GM21390 (cell line): Measurements from ENCODE around the gene FAM3D.
A peak's percentile ranks its signal among the peaks of the same experiment; 100 is the strongest.

ENCODE experiments used
- ATAC-seq: cut with Tn5 transposase; IDR thresholded peaks from one replicate; pipeline ENCODE4 v1.9.1; 2021; ENCODE audit not compliant: unreplicated experiment

FAM3D gene

DNA sequence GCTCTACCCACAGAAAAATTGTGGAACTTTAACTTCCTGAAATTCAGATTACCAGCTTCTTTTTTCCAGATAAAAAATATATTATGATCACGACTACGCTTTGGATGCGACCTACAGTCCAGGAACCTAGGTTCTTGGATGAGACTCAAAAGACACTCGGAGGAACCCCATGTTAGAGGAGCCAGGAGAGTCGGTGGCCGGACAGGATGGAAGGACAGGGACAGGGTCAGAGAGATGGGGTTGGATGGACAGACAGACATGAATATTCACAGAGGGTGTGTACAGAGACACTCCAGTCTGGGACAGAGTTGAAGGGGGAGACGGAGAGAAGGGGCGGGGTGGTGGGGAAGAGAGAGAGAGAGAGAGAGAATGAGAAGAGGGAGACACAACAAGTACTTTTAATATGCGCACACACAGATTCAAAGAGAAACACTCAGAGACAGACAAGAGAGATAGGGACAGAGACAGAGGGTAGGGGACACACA is 9.5 kb downstream of the FAM3D start:
- ATAC-seq = no peak

DNA sequence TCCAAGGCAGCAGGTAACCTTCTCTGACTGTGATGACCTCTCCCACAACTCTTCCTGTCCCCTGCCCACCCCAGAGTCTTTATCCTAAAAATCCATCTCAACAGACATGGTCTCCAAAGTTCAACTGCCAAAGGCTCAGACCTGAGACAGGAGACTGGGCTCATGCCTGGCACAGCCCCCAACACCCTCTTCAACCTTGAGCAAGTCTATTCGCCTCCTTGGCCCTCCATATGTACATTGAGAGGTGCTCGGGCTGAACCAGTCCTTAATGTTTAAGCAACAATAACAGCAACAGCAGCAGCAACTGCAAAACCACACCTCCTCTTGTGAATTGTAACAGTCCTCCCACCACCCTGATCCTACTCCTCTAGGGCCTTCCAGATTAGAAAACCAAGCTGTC is 9.9 kb downstream of the FAM3D start:
- no peak for ATAC-seq

GRCh38 chr3:58654466-58654865 is 12.1 kb downstream of the FAM3D start:
- no peak for ATAC-seq

DNA sequence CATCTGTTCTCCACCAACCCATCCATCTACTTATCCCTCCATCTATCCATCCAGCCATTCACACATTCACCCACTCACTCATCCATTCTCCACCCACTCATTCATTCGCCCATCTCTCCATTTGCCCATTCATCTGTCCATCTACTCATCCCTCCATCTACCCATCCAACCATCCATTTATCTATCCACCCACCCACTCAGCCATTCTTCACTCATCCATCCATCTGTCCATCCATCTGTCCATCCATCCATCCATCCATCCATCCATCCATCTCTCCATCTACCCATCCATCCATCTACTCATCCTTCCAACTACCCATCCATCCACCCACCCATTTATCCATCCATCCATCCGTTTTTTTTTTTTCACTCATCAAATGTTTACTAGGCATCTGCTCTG is 13.9 kb downstream of the FAM3D start:
- no peak for ATAC-seq

GRCh38 chr3:58651276-58651675 is 15.3 kb downstream of the FAM3D start:
- ATAC-seq = no peak

DNA sequence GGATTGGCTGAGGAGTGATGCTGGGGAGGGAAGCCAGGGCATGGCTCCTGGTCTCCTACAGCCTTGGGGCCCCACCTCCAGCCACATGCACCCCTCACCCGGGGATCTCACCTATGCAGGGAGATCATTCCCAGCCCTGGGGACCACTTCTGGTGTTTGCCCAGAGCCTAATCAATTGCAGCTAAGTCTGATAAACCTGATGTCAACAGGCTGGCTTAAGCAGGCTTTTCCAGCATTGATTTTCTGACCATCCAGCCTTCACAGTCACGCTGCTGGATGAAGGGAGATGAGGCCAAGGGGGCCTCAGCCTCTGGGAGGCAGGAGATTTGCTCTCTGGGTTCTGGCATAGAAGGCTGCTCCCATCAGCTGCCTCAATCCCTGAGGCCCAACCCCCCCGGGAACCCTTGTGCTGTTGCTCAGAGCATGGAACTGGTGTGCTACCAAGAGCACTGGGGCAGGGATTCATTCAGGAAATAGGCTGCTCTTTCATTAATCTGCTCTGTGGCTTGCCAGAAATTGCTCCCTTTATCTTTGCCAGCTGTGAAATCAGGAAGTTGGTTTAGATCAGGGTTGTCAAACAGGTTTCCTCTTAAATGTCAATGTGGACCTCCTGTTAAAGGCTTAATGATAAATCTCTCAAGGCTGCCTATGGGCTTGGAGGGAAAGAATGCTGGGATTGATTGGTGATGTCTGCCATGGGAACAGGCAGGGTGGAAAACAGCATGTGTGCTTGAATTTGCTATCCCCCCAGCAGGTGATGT is 19.0 kb downstream of the FAM3D start:
- ATAC-seq = no peak

GRCh38 chr3:58646503-58646902 is 20.1 kb downstream of the FAM3D start:
- ATAC-seq = no peak

GRCh38 chr3:58645726-58646125 is 20.8 kb downstream of the FAM3D start:
- ATAC-seq = no peak

- no peak for ATAC-seq
Observed at GRCh38 chr3:58642846-58643245, 23.7 kb downstream of the FAM3D start.

DNA sequence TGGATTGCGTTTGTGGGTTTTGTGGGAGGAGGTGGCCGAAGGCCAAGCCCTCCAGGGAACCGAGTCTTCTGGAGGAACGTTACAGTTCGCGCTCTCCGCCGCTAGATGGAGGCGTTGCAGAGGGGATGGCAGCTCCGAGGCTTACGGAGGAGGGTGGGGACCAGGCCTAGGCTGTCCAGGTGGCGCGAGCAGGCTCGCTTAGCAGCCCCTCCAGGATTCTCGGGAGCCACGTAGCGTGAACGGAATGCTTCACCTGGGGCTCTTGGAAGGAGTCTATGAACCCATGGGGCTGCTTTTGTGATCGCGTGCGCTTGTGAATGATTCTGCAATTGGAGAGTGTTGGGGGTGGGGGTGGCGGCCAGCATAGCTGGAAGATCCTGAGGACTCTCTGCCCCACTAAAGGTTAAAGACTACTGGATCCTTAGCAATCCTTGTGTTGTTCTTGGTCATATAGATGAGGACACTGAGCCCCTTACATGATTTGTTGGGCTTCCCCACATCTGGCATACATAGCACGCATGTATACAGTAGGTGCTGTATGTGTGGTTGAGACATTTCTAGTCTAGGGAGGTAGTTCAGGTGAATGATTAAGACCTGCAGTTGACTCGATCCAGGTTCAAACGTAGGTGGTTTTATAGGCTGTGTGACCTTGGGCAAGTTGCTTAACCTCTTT is 25.7 kb downstream of the FAM3D start:
- ATAC-seq = peak; percentile 76

DNA sequence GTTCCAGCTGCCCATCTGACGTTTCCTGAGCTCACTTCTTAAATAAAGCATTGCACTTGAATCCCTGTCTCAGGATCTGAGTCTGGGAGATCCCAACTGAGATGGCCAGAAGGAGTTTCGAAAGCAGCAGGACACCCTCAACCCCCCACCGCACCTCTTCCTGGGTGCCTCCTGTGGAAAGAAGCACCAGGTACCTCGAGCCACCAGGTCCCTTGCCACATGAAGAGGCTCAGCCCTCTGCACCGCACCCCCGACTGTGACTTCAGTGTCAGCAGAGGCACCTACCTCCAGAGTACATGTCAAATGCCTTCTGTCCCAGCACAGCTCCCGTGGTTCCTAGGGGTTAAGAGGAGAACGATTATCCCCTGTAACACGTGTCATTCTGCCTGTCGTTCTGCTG is 26.7 kb downstream of the FAM3D start:
- ATAC-seq = no peak

DNA sequence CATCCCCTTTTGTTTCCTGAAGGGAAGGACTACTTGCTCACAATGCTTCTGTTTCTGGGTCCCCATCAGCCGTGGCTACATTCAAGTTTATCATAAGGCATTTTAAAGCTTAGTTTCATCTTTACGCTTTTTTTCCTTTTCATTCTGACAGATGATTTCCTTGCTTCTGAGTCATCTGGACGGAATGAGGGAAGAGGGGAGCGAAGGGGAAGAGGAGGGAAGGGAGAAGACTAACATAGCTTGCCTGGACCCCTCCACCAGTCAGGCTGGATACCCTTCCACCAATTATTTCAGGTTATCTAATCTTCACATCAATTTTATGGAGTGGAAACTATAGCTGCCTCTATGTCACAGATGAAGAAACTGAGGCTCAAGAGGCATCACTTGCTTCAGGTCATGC is 27.6 kb downstream of the FAM3D start:
- no peak for ATAC-seq

GRCh38 chr3:58638591-58638990 is 28.0 kb downstream of the FAM3D start:
- ATAC-seq = no peak

DNA sequence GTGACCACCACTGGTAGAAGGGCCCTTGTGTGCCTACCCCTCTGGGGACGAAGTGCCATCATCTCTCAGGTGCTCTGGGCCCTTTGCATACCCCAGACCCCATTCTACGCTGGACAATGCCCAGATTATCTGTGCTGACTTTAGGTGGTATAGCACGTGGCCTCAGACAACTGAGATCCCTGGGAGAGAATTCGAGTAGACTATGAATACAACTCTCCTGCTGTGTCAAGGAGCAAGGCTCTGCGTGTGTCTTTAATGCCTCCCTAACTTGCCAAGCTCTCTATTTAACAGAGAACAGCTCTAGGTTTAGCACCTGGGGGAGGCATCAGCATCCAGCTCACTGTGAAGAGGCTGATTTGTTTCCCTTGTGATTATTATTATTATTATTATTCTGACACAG is 29.1 kb downstream of the FAM3D start:
- ATAC-seq = no peak

DNA sequence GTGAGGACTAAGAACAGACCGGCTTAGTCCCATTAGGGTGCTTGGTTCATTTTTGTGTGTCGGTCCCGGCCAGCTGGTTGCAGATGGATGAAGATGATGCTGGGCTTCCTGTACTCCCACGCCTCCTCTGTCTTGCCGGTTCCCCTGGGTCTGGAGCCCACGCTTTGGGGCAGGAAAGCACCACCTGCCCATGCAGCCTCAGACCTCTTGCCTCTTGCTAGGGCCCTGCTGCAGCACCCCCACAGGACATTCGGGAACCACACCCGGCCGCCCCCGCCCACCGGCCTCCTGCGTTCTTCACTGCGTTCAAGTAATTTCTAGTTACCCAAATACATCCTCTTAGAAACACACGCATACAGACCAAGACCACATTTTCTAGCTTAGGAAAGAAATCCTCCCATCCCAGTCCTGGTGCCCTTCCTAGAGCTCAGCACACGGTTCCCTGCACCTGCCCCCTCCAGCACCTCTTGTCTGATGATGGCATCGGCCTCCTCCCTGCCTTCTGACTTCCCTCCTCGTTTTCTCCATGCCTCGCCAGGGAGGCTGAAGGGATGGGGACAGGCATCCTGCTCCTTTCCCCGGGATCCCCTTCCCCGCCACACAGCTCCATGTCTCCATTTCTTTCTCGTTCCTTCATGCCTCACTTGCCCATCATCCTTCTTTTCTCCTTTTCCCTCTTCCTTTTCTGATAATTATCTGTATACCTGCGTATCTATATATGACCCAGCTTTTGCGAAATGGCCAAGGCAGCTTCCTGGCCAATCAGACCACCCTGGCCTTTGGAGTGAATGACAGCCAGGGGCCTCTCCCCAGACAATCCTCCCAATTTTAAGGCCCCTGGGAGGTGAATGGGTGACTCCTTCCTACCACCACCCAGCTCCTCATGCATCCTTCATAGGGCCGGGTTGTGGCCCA is 30.9 kb downstream of the FAM3D start:
- ATAC-seq = no peak

- no peak for ATAC-seq
Observed at GRCh38 chr3:58633157-58633865, 33.3 kb downstream of the FAM3D start.

GRCh38 chr3:58631742-58632141 is 34.8 kb downstream of the FAM3D start:
- ATAC-seq = no peak

GRCh38 chr3:58630710-58631092 is 35.9 kb downstream of the FAM3D start:
- ATAC-seq = no peak

DNA sequence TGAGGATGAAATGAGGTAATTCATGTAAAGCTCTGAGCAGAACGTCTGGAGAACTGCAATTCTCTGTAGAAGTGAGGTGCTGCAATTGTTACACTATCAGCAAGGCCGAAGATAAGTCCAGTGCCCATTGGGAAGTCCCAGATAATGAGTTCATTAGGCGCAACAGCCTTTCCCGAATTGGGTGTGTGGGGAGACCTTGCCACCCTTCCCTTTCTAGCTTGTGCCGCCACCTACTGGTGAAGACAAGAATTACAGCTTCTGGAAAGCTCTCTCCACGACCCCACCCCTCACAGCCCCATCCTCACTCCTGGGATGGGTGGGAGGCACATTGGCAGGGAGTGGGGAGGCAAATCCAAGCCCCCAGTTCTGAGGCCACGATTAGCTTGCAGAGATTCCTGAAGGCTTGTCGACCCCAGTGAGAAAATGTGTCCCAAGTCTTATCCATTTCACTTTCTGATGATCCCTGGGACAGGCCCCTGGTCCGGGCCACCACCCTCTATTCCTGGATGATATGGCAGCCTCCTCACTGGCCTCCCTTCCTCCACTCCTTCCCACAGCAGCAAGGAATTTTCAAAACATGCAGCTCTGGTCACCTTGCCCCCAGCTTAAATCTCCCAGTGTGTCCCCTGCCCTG is 36.4 kb downstream of the FAM3D start:
- ATAC-seq = no peak

GRCh38 chr3:58629629-58630028 is 36.9 kb downstream of the FAM3D start:
- no peak for ATAC-seq
